Smooth muscle cell (in vitro differentiated cells): Measurements from ENCODE around the gene TGFBRAP1. TPM values are rescaled to one million over a fixed set of nuclear protein-coding genes. Genes with fewer than 3 reads are reported as not detected.

Experiments
- DNase-seq: peaks from one replicate; lab custom pipeline; 2025; ENCODE audit not compliant: unreplicated experiment; lab: John Stamatoyannopoulos, UW
- H2AFZ ChIP-seq: fragments of 200-600 bp; sonication (generic); 2 replicates; pipeline ENCODE4 v1.6.0; 2016; ENCODE audit warnings: antibody characterized with exemption, low read depth, mild to moderate bottlenecking
- H3F3A ChIP-seq: fragments of 200-600 bp; sonication (generic); 2 replicates; pipeline ENCODE4 v1.6.0; 2017; ENCODE audit warnings: antibody characterized with exemption, low read depth
- H3K27ac ChIP-seq: fragments of 200-600 bp; sonication (generic); 2 replicates; pipeline ENCODE4 v1.5.1; 2016; ENCODE audit warnings: low read depth, mild to moderate bottlenecking
- H3K27me3 ChIP-seq: fragments of 200-600 bp; sonication (generic); 2 replicates; pipeline ENCODE4 v1.6.1; 2016; ENCODE audit warnings: low read depth, mild to moderate bottlenecking
- H3K36me3 ChIP-seq: fragments of 200-600 bp; sonication (generic); 2 replicates; pipeline ENCODE4 v1.5.1; 2016; ENCODE audit warnings: low read depth
- H3K4me1 ChIP-seq: fragments of 200-600 bp; sonication (generic); 2 replicates; pipeline ENCODE4 v1.5.1; 2016; ENCODE audit warnings: low read depth
- H3K4me2 ChIP-seq: fragments of 200-600 bp; sonication (generic); 2 replicates; pipeline ENCODE4 v1.6.0; 2016; ENCODE audit warnings: mild to moderate bottlenecking
- H3K4me3 ChIP-seq: fragments of 200-600 bp; sonication (generic); 2 replicates; pipeline ENCODE4 v1.5.1; 2016; ENCODE audit warnings: mild to moderate bottlenecking
- H3K79me2 ChIP-seq: fragments of 200-600 bp; sonication (generic); 2 replicates; pipeline ENCODE4 v1.6.0; 2016; ENCODE audit warnings: low read depth, mild to moderate bottlenecking
- H3K9ac ChIP-seq: fragments of 200-600 bp; sonication (generic); 2 replicates; pipeline ENCODE4 v1.6.0; 2016; ENCODE audit warnings: low read depth
- H3K9me3 ChIP-seq: fragments of 200-600 bp; sonication (generic); replicated peaks from 2 replicates; pipeline ENCODE4 v1.5.1; 2016; ENCODE audit warnings: low read depth
- H4K20me1 ChIP-seq: fragments of 200-600 bp; sonication (generic); 2 replicates; pipeline ENCODE4 v1.6.0; 2016; ENCODE audit warnings: low read depth
- CTCF ChIP-seq: fragments of 200-600 bp; sonication (generic); IDR thresholded peaks from 2 replicates; pipeline ENCODE4 v1.5.1; 2017; ENCODE audit warnings: borderline replicate concordance, mild to moderate bottlenecking, antibody characterized with exemption; ENCODE audit not compliant: insufficient read depth, poor library complexity, severe bottlenecking
- WGBS: methylation state at CpG from one replicate; pipeline ENCODE4 v1.1.7; 2016; ENCODE audit warnings: low lambda C conversion rate; 5-methylcytosine and 5-hydroxymethylcytosine counted together
- polyA plus RNA-seq: library from polyadenylated mRNA; unstranded; fragments of >200 nt; fragmentation: Nextera tagmentation; extraction: Ambion mirVana; gene quantifications from 2 replicates; pipeline ENCODE4 v1.2.1, GENCODE V29; 2016
- total RNA-seq: library from RNA; depleted of rRNA; stranded (reverse); fragments of >200 nt; gene quantifications from 2 replicates; pipeline ENCODE4 v1.2.3, GENCODE V29; 2014

TGFBRAP1 gene
- total and polyA plus RNA-seq, 2 experiments from 2014 or later, result 8.9 to 10.5 TPM

GRCh38 chr2:105294046-105294445, 35.5 kb downstream of the TGFBRAP1 start:
- Histone ChIP-seq H3K27me3 (no peaks in the 10 kb centered on the region), H3K27ac (no peak overlapping the region), H2AFZ (no peak overlapping the region), H4K20me1 (no peaks in the 10 kb centered on the region), H3K4me1 (no peaks in the 10 kb centered on the region), H3K79me2 (no peaks in the 10 kb centered on the region), H3K4me2 (no peak overlapping the region), H3K9me3 (no peaks in the 10 kb centered on the region), H3F3A (no peaks in the 10 kb centered on the region), H3K36me3 (no peaks in the 10 kb centered on the region), H3K4me3 (no peak overlapping the region), H3K9ac (no peak overlapping the region)
- WGBS, result 88% methylated on average over 6 of the region's 6 CpGs
- TF ChIP-seq CTCF, result no peak
- no peak for DNase-seq

- Histone ChIP-seq H3K4me3 (no peak overlapping the region), H4K20me1 (no peaks in the 10 kb centered on the region), H3K4me2 (no peak overlapping the region), H3K4me1 (no peaks in the 10 kb centered on the region), H2AFZ (no peak overlapping the region), H3K36me3 (no peaks in the 10 kb centered on the region), H3K9ac (no peak overlapping the region), H3K79me2 (no peaks in the 10 kb centered on the region), H3K9me3 (no peaks in the 10 kb centered on the region), H3F3A (no peaks in the 10 kb centered on the region), H3K27me3 (no peaks in the 10 kb centered on the region), H3K27ac (no peak overlapping the region)
- 85% methylated on average over 2 of the region's 2 CpGs for WGBS
- DNase-seq, result no peak
- no peak for TF ChIP-seq CTCF
Measured at GRCh38 chr2:105291981-105292380, 37.6 kb downstream of the TGFBRAP1 start.

- TF ChIP-seq CTCF, result no peak
- H4K20me1 ChIP-seq, result no peaks in the 10 kb centered on the region
- H3K27ac ChIP-seq, result no peak overlapping the region
- H3F3A ChIP-seq, result no peaks in the 10 kb centered on the region
- no peaks in the 10 kb centered on the region for H3K4me1 ChIP-seq
- H3K79me2 ChIP-seq, result no peaks in the 10 kb centered on the region
- H3K27me3 ChIP-seq, result no peaks in the 10 kb centered on the region
- no peak for DNase-seq
- H2AFZ ChIP-seq, result no peak overlapping the region
- H3K9me3 ChIP-seq, result no peaks in the 10 kb centered on the region
- 86% methylated on average over 6 of the region's 6 CpGs for WGBS
- H3K4me3 ChIP-seq, result no peak overlapping the region
- no peak overlapping the region for H3K9ac ChIP-seq
- peaks cover 3% of the 10 kb centered on the region for H3K36me3 ChIP-seq
- no peak overlapping the region for H3K4me2 ChIP-seq
Measured at GRCh38 chr2:105290981-105291660, 38.4 kb downstream of the TGFBRAP1 start.

GRCh38 chr2:105288133-105288532, 41.4 kb downstream of the TGFBRAP1 start:
- WGBS, result 96% methylated on average over 7 of the region's 7 CpGs
- H3K4me2 ChIP-seq, result no peak overlapping the region
- TF ChIP-seq CTCF, result no peak
- H2AFZ ChIP-seq, result no peak overlapping the region
- no peaks in the 10 kb centered on the region for H3F3A ChIP-seq
- no peaks in the 10 kb centered on the region for H3K79me2 ChIP-seq
- no peak overlapping the region for H3K4me3 ChIP-seq
- no peak for DNase-seq
- no peak overlapping the region for H3K27ac ChIP-seq
- H3K27me3 ChIP-seq, result no peaks in the 10 kb centered on the region
- H3K9me3 ChIP-seq, result no peaks in the 10 kb centered on the region
- no peaks in the 10 kb centered on the region for H3K4me1 ChIP-seq
- no peaks in the 10 kb centered on the region for H4K20me1 ChIP-seq
- no peak overlapping the region for H3K9ac ChIP-seq
- peaks cover 15% of the 10 kb centered on the region for H3K36me3 ChIP-seq
